ENCODE measurements around the gene ADAM12.

ADAM12 gene

DNA sequence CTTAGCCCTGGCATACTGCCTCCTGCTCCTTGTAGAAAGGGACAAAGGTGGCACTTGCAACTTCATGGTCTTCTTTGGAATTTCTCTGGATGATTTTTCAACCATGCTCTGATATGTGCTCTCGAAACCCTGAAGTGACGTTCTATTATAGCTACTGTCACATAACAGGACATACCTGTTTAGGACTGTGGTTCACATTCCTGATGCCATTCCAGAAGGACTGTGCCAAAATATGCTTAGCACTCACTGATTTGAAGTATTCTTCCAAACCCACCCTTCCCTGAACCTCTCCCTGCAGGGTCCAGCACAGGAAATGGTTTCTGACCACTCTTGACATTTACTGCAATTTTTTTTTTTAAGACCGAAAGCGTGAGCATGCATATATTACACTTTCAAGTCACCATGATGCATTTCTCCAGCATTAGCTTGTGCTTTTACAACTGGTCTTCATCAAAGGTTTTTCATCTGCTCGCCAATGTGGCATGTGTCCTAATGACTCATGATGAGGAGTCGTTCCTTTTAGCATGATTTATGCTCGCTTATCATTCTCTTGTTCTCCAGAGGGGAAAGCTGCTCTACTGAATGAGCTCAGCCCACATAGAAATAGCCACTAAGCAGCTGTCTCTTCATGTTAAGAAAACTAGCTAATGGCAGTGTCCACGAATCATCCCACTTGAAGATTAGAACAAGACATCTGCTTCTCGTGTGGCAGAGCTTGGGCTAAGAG is 135.2 kb downstream of the ADAM12 start (continued):
- TF ChIP-seq, protein P1, sequence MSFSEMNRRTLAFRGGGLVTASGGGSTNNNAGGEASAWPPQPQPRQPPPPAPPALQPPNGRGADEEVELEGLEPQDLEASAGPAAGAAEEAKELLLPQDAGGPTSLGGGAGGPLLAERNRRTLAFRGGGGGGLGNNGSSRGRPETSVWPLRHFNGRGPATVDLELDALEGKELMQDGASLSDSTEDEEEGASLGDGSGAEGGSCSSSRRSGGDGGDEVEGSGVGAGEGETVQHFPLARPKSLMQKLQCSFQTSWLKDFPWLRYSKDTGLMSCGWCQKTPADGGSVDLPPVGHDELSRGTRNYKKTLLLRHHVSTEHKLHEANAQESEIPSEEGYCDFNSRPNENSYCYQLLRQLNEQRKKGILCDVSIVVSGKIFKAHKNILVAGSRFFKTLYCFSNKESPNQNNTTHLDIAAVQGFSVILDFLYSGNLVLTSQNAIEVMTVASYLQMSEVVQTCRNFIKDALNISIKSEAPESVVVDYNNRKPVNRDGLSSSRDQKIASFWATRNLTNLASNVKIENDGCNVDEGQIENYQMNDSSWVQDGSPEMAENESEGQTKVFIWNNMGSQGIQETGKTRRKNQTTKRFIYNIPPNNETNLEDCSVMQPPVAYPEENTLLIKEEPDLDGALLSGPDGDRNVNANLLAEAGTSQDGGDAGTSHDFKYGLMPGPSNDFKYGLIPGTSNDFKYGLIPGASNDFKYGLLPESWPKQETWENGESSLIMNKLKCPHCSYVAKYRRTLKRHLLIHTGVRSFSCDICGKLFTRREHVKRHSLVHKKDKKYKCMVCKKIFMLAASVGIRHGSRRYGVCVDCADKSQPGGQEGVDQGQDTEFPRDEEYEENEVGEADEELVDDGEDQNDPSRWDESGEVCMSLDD (tag by site-specific recombination; IDR thresholded peaks at IDR 0.05): no peak
- TF ChIP-seq MEIS1 (CRISPR knock-in tag; IDR thresholded peaks at IDR 0.05; ENCODE audit: borderline replicate concordance): no peak
- TF ChIP-seq, protein P2, sequence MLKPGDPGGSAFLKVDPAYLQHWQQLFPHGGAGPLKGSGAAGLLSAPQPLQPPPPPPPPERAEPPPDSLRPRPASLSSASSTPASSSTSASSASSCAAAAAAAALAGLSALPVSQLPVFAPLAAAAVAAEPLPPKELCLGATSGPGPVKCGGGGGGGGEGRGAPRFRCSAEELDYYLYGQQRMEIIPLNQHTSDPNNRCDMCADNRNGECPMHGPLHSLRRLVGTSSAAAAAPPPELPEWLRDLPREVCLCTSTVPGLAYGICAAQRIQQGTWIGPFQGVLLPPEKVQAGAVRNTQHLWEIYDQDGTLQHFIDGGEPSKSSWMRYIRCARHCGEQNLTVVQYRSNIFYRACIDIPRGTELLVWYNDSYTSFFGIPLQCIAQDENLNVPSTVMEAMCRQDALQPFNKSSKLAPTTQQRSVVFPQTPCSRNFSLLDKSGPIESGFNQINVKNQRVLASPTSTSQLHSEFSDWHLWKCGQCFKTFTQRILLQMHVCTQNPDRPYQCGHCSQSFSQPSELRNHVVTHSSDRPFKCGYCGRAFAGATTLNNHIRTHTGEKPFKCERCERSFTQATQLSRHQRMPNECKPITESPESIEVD (tag by site-specific recombination; IDR thresholded peaks at IDR 0.05): 0 out of 2 replicates have a peak, but pooled peaks have one; percentile 20
- TF ChIP-seq ZNF596 (tag by site-specific recombination; IDR thresholded peaks at IDR 0.05): no peak
- TF ChIP-seq, protein P3, sequence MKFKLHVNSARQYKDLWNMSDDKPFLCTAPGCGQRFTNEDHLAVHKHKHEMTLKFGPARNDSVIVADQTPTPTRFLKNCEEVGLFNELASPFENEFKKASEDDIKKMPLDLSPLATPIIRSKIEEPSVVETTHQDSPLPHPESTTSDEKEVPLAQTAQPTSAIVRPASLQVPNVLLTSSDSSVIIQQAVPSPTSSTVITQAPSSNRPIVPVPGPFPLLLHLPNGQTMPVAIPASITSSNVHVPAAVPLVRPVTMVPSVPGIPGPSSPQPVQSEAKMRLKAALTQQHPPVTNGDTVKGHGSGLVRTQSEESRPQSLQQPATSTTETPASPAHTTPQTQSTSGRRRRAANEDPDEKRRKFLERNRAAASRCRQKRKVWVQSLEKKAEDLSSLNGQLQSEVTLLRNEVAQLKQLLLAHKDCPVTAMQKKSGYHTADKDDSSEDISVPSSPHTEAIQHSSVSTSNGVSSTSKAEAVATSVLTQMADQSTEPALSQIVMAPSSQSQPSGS (tag by site-specific recombination; IDR thresholded peaks at IDR 0.05; ENCODE audit: low read depth): 0 out of 2 replicates have a peak, but pooled peaks have one; percentile 32
- TF ChIP-seq HIC1 (tag by site-specific recombination; IDR thresholded peaks at IDR 0.05): 0 out of 2 replicates have a peak, but pooled peaks have one; percentile 17
- peak; percentile 81 for TF ChIP-seq TRIM28 (IDR thresholded peaks at IDR 0.05; ENCODE audit: borderline replicate concordance, low read length)
- peak; percentile 25 for TF ChIP-seq ZNF654 (tag by site-specific recombination; IDR thresholded peaks at IDR 0.05; ENCODE audit: low read depth)
- no peak for TF ChIP-seq ZNF426 (tag by site-specific recombination; IDR thresholded peaks at IDR 0.05)
- peak; percentile 25; the same call in 1 of the 2 replicates for TF ChIP-seq OVOL3 (tag by site-specific recombination; IDR thresholded peaks at IDR 0.05)
- no peak for TF ChIP-seq MYNN (tag by site-specific recombination; IDR thresholded peaks at IDR 0.05; ENCODE audit: borderline replicate concordance)
- peak; percentile 18; the same call in 1 of the 2 replicates for TF ChIP-seq PRDM1 (tag by site-specific recombination; IDR thresholded peaks at IDR 0.05)
- TF ChIP-seq ZFP69B (tag by site-specific recombination; IDR thresholded peaks at IDR 0.05): no peak
- TF ChIP-seq ZNF223 (tag by site-specific recombination; IDR thresholded peaks at IDR 0.05): no peak
- peak; percentile 79 for TF ChIP-seq OSR2 (tag by site-specific recombination; IDR thresholded peaks at IDR 0.05)
- TF ChIP-seq ZNF629 (tag by site-specific recombination; IDR thresholded peaks at IDR 0.05): peak; percentile 92
- no peak for TF ChIP-seq ZNF449 (tag by site-specific recombination; IDR thresholded peaks at IDR 0.05)
- no peak for TF ChIP-seq PBX3 (CRISPR knock-in tag; IDR thresholded peaks at IDR 0.05)
- TF ChIP-seq HOXD13 (CRISPR knock-in tag; IDR thresholded peaks at IDR 0.05; ENCODE audit: borderline replicate concordance): peak; percentile 74; the same call in 1 of the 2 replicates
- peak; percentile 65 for TF ChIP-seq ZXDB (tag by site-specific recombination; IDR thresholded peaks at IDR 0.05)
- TF ChIP-seq EGR2 (tag by site-specific recombination; IDR thresholded peaks at IDR 0.05; ENCODE audit: low read depth): 0 out of 2 replicates have a peak, but pooled peaks have one; percentile 15
- no peak for TF ChIP-seq ZNF335 (tag by site-specific recombination; conservative IDR thresholded peaks at IDR 0.05)
- no peak for TF ChIP-seq BCL11A (tag by site-specific recombination; IDR thresholded peaks at IDR 0.05; ENCODE audit: low read depth)
- no peak for TF ChIP-seq ZNF473 (tag by site-specific recombination; IDR thresholded peaks at IDR 0.05)
- TF ChIP-seq ZNF843 (tag by site-specific recombination; IDR thresholded peaks at IDR 0.05): peak; percentile 83
- no peak for TF ChIP-seq ZNF302 (tag by site-specific recombination; IDR thresholded peaks at IDR 0.05; ENCODE audit: low read depth)
- no peak for TF ChIP-seq ZNF146 (tag by site-specific recombination; IDR thresholded peaks at IDR 0.05)
- TF ChIP-seq, protein P4, sequence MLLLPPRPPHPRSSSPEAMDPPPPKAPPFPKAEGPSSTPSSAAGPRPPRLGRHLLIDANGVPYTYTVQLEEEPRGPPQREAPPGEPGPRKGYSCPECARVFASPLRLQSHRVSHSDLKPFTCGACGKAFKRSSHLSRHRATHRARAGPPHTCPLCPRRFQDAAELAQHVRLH (tag by site-specific recombination; IDR thresholded peaks at IDR 0.05): peak; percentile 24; the same call in 1 of the 2 replicates
- TF ChIP-seq ZNF585B (tag by site-specific recombination; IDR thresholded peaks at IDR 0.05): no peak
